ENCODE results near the gene CHURC1. TPM values are rescaled to one million over a fixed set of nuclear protein-coding genes. Genes with fewer than 3 reads are reported as not detected.

CHURC1 gene
- total RNA-seq, 2 experiments from 2014 or later = 49.6 to 59.7 TPM

- CTCF ChIA-PET = interaction anchor here (1.1 kb wide), 1 partner anchor 9 kb away, joined by 3 read pairs; no protein-coding TSS in a partner anchor
- H3K27ac Mint-ChIP-seq = no peak overlapping the region
- no peak for DNase-seq
- peaks cover 4% of the 10 kb centered on the region for H3K4me1 Mint-ChIP-seq (ENCODE audit: low read depth)
- H3K27me3 Mint-ChIP-seq (ENCODE audit: low read depth) = no peaks in the 10 kb centered on the region
- H3K36me3 Mint-ChIP-seq (ENCODE audit: low read depth) = peaks cover 4% of the 10 kb centered on the region
- intact Hi-C loops (cut with micrococcal nuclease) = no loop called here
- H3K9me3 Mint-ChIP-seq = no peaks in the 10 kb centered on the region
- H3K4me3 Mint-ChIP-seq = no peak overlapping the region
Measured at GRCh38 chr14:64952598-64953309, 38.5 kb downstream of the CHURC1 start.

DNA sequence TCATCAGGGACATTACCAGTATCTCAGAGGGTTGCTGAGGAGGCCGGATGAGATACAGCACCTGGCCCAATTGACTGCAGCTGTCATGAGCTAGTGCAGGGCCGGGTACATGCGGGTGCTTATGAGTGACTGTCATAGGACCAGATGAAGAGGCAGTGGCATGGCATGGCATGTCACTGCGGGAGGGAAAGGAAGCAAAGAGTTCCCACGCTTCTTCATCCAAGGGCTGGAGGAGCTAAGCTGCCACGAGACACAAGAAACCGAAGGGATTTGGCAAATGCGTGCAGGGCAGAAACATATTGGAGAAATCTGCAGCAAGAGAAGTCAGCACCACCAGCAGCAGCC lies 39.0 kb downstream of the CHURC1 start:
- DNase-seq = no peak
- H3K4me1 Mint-ChIP-seq (ENCODE audit: low read depth) = peaks cover 4% of the 10 kb centered on the region
- no peak overlapping the region for H3K27ac Mint-ChIP-seq
- H3K27me3 Mint-ChIP-seq (ENCODE audit: low read depth) = no peaks in the 10 kb centered on the region
- no peaks in the 10 kb centered on the region for H3K9me3 Mint-ChIP-seq
- CTCF ChIA-PET = interaction anchor here (1.1 kb wide), 1 partner anchor 8 kb away, joined by 3 read pairs; no protein-coding TSS in a partner anchor
- no peak overlapping the region for H3K4me3 Mint-ChIP-seq
- intact Hi-C loops (cut with micrococcal nuclease) = no loop called here
- H3K36me3 Mint-ChIP-seq (ENCODE audit: low read depth) = peaks cover 4% of the 10 kb centered on the region

- Mint-ChIP-seq H3K27me3 (ENCODE audit: low read depth) (no peaks in the 10 kb centered on the region), H3K9me3 (no peaks in the 10 kb centered on the region), H3K36me3 (ENCODE audit: low read depth) (peaks cover 4% of the 10 kb centered on the region), H3K4me1 (ENCODE audit: low read depth) (peaks cover 4% of the 10 kb centered on the region), H3K27ac (no peak overlapping the region), H3K4me3 (no peak overlapping the region)
- CTCF ChIA-PET = no interaction called here
- DNase-seq = no peak
- intact Hi-C loops (cut with micrococcal nuclease) = no loop called here
Measured at GRCh38 chr14:64953661-64954060, 39.4 kb downstream of the CHURC1 start.

GRCh38 chr14:64954491-64955240 lies 40.4 kb downstream of the CHURC1 start:
- no peaks in the 10 kb centered on the region for H3K9me3 Mint-ChIP-seq
- H3K27ac Mint-ChIP-seq = no peak overlapping the region
- intact Hi-C loops (cut with micrococcal nuclease) = no loop called here
- CTCF ChIA-PET = interaction anchor here (0.8 kb wide), 1 partner anchor 44 kb away, joined by 3 read pairs; no protein-coding TSS in a partner anchor
- no peak overlapping the region for H3K4me3 Mint-ChIP-seq
- peaks cover 4% of the 10 kb centered on the region for H3K36me3 Mint-ChIP-seq (ENCODE audit: low read depth)
- H3K4me1 Mint-ChIP-seq (ENCODE audit: low read depth) = peaks cover 4% of the 10 kb centered on the region
- DNase-seq = no peak
- H3K27me3 Mint-ChIP-seq (ENCODE audit: low read depth) = no peaks in the 10 kb centered on the region

GRCh38 chr14:64955297-64955696 lies 41.0 kb downstream of the CHURC1 start:
- CTCF ChIA-PET = interaction anchor here (0.8 kb wide), 1 partner anchor 44 kb away, joined by 3 read pairs; no protein-coding TSS in a partner anchor
- Mint-ChIP-seq H3K36me3 (ENCODE audit: low read depth) (peaks cover 4% of the 10 kb centered on the region), H3K9me3 (no peaks in the 10 kb centered on the region), H3K4me3 (no peak overlapping the region), H3K4me1 (ENCODE audit: low read depth) (peaks cover 4% of the 10 kb centered on the region), H3K27me3 (ENCODE audit: low read depth) (no peaks in the 10 kb centered on the region), H3K27ac (no peak overlapping the region)
- no peak for DNase-seq
- intact Hi-C loops (cut with micrococcal nuclease) = no loop called here

DNA sequence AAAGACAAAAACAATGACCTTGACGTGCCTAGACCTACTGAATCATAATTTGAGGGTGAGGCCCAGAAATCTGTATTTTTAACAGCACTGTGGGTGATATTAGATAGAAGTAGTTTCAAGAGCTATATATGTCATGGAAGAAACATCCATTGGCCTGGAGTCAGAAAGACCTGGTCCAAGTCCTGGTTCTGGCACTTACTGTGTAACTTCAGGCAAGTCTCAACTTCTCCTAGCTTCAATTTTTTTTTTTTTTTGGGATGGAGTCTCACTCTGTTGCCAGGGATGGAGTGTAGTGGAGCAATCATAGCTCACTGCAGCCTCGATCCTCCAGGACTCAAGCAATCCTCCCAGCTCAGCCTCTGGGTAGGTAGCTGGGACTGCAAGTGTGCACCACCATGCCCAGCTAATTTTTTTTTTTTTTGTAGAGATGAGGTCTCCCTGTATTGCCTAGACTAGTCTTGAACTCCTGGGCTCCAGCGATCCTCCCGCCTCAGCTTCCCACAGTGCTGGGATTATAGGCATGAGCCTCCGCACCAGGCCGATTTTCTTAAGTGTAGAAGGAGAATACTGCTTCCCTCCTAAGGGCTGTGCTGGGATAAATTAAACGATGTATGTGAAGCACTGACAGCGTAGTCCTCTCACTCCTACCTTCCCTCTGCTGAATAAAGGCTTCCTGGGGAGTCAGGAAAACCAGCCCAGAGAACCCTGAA lies 42.6 kb downstream of the CHURC1 start:
- peaks cover 1% of the 10 kb centered on the region for H3K36me3 Mint-ChIP-seq (ENCODE audit: low read depth)
- no peaks in the 10 kb centered on the region for H3K9me3 Mint-ChIP-seq
- intact Hi-C loops (cut with micrococcal nuclease) = no loop called here
- CTCF ChIA-PET = interaction anchor here (0.6 to 1.2 kb wide), 4 partner anchors 8 to 143 kb away, joined by 3 to 6 read pairs (median 4); no protein-coding TSS in a partner anchor
- no peak overlapping the region for H3K27ac Mint-ChIP-seq
- H3K27me3 Mint-ChIP-seq (ENCODE audit: low read depth) = no peaks in the 10 kb centered on the region
- peaks cover 4% of the 10 kb centered on the region for H3K4me1 Mint-ChIP-seq (ENCODE audit: low read depth)
- no peak overlapping the region for H3K4me3 Mint-ChIP-seq
- DNase-seq = no peak

DNA sequence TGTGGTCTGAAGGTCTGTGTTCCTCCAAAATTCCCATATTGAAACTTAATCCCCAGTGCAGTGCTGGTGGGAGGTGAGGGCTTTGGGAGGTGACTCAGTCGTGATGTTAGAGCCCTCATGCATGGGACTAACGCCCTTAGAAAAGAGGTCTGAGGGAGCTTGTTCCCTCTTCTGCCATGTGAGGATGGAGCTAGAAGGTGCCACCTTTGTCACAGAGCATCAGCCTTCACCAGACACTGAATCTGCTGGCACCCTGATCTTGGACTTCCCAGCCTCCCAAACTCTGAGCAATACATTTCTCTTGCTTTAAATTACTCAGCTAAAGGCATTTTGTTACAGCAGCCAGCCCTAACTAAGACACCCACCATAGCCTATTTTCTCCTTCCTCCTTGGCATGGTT lies 43.9 kb downstream of the CHURC1 start:
- no peak overlapping the region for H3K27ac Mint-ChIP-seq
- H3K9me3 Mint-ChIP-seq = no peaks in the 10 kb centered on the region
- no peaks in the 10 kb centered on the region for H3K4me1 Mint-ChIP-seq (ENCODE audit: low read depth)
- CTCF ChIA-PET = interaction anchor here (1.0 kb wide), 1 partner anchor 12 kb away, joined by 3 read pairs; no protein-coding TSS in a partner anchor
- H3K27me3 Mint-ChIP-seq (ENCODE audit: low read depth) = no peaks in the 10 kb centered on the region
- peaks cover 3% of the 10 kb centered on the region for H3K36me3 Mint-ChIP-seq (ENCODE audit: low read depth)
- DNase-seq = no peak
- intact Hi-C loops (cut with micrococcal nuclease) = no loop called here
- H3K4me3 Mint-ChIP-seq = no peak overlapping the region

DNA sequence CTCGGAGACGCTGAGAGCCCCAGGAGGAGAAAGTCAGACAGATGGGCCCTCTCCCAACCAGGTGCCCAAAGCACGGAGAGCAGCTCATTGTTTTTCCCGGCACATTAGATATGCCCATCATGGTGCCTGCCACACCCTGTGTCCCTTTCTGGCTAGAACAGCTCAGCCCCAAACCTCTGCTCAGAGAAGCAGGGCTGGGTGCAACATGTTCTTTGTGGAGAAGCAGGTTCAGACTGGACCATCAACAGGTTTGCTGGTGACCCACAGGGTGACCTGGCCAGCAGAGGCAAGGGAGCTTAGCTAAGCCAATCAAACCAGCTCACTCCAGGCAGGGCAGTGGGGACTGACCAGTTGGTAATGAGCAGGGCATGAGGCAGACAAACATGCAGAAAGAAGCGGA lies 44.5 kb downstream of the CHURC1 start:
- CTCF ChIA-PET = interaction anchor here (1.0 kb wide), 1 partner anchor 12 kb away, joined by 3 read pairs; no protein-coding TSS in a partner anchor
- H3K36me3 Mint-ChIP-seq (ENCODE audit: low read depth) = peaks cover 2% of the 10 kb centered on the region
- H3K4me3 Mint-ChIP-seq = no peak overlapping the region

GRCh38 chr14:64960762-64961276 lies 46.6 kb downstream of the CHURC1 start:
- CTCF ChIA-PET = interaction anchor here (1.5 to 2.2 kb wide), 2 partner anchors 8 to 10 kb away, joined by 3 to 9 read pairs; no protein-coding TSS in a partner anchor
- peaks cover 2% of the 10 kb centered on the region for H3K36me3 Mint-ChIP-seq (ENCODE audit: low read depth)
- H3K9me3 Mint-ChIP-seq = no peaks in the 10 kb centered on the region
- no peaks in the 10 kb centered on the region for H3K4me1 Mint-ChIP-seq (ENCODE audit: low read depth)
- no peak overlapping the region for H3K4me3 Mint-ChIP-seq
- intact Hi-C loops (cut with micrococcal nuclease) = no loop called here
- no peak overlapping the region for H3K27ac Mint-ChIP-seq
- H3K27me3 Mint-ChIP-seq (ENCODE audit: low read depth) = no peaks in the 10 kb centered on the region
- no peak for DNase-seq

More for the DNA sequence above, 44.5 kb downstream of the CHURC1 start:
- no peaks in the 10 kb centered on the region for H3K9me3 Mint-ChIP-seq
- intact Hi-C loops (cut with micrococcal nuclease) = no loop called here
- H3K4me1 Mint-ChIP-seq (ENCODE audit: low read depth) = no peaks in the 10 kb centered on the region
- H3K27ac Mint-ChIP-seq = no peak overlapping the region
- H3K27me3 Mint-ChIP-seq (ENCODE audit: low read depth) = no peaks in the 10 kb centered on the region
- no peak for DNase-seq

- H3K27ac Mint-ChIP-seq = no peak overlapping the region
- CTCF ChIA-PET = no interaction called here
- peaks cover 2% of the 10 kb centered on the region for H3K36me3 Mint-ChIP-seq (ENCODE audit: low read depth)
- no peak overlapping the region for H3K4me3 Mint-ChIP-seq
- intact Hi-C loops (cut with micrococcal nuclease) = no loop called here
- no peaks in the 10 kb centered on the region for H3K9me3 Mint-ChIP-seq
- no peak for DNase-seq
- H3K27me3 Mint-ChIP-seq (ENCODE audit: low read depth) = no peaks in the 10 kb centered on the region
- H3K4me1 Mint-ChIP-seq (ENCODE audit: low read depth) = no peaks in the 10 kb centered on the region
Measured at GRCh38 chr14:64963611-64964010, 49.4 kb downstream of the CHURC1 start.

- CTCF ChIA-PET = interaction anchor here (1.6 kb wide), 2 partner anchors 22 to 74 kb away, joined by 5 to 6 read pairs; partner anchors contain the start of gene FNTB
- no peaks in the 10 kb centered on the region for H3K27me3 Mint-ChIP-seq (ENCODE audit: low read depth)
- H3K9me3 Mint-ChIP-seq = no peaks in the 10 kb centered on the region
- intact Hi-C loops (cut with micrococcal nuclease) = no loop called here
- no peak overlapping the region for H3K4me3 Mint-ChIP-seq
- peaks cover 3% of the 10 kb centered on the region for H3K4me1 Mint-ChIP-seq (ENCODE audit: low read depth)
- no peak overlapping the region for H3K27ac Mint-ChIP-seq
- no peak for DNase-seq
- peaks cover 2% of the 10 kb centered on the region for H3K36me3 Mint-ChIP-seq (ENCODE audit: low read depth)
Measured at GRCh38 chr14:64965356-64966000, 51.2 kb downstream of the CHURC1 start.
